Measurements from ENCODE around the gene SLC30A2.
A peak's percentile ranks its signal among the peaks of the same experiment; 100 is the strongest.

Gene SLC30A2

DNA sequence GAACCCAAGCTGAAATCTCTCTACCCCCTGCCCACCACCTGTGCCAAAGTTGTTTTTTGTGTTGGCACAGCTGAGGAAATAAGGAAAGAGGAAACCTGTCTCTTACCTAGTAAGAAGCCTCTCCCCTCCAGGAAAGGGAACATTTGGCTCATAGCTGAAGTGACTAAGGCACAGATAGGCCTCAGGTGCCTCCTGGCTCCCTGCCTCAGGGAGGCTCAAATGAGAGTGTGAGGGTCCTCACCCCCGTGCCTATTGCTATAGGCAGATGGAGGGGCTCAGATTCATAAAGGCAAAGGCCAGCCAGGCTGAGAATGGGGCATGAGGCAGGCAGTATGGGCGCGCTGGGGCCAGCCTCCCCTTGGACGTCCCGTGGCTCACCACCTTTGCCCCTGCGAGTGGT lies 7.4 kb downstream of the SLC30A2 start:
- TF ChIP-seq CTCF (IDR thresholded peaks at IDR 0.05; ENCODE audit: insufficient read depth, low read length) (no peak), SPI1 (IDR thresholded peaks at IDR 0.05; ENCODE audit: borderline replicate concordance, low read depth) (no peak), GABPA (IDR thresholded peaks at IDR 0.05; ENCODE audit: low read depth) (no peak), POLR2AphosphoS5 (IDR thresholded peaks at IDR 0.05; ENCODE audit: low read depth) (no peak), REST (IDR thresholded peaks at IDR 0.05; ENCODE audit: insufficient replicate concordance, low read depth) (no peak)
- no peak overlapping the region for H3K4me3 ChIP-seq (replicated peaks; ENCODE audit: insufficient read depth, low read length)
- no peak overlapping the region for H3K27ac ChIP-seq (replicated peaks)
- peaks cover 5% of the 10 kb centered on the region for H3K27me3 ChIP-seq (ENCODE audit: insufficient read depth, poor library complexity, severe bottlenecking)
- DNase-seq (ENCODE audit: low read depth in 1 of 2, low spot score in 1 of 2) = no peak

DNA sequence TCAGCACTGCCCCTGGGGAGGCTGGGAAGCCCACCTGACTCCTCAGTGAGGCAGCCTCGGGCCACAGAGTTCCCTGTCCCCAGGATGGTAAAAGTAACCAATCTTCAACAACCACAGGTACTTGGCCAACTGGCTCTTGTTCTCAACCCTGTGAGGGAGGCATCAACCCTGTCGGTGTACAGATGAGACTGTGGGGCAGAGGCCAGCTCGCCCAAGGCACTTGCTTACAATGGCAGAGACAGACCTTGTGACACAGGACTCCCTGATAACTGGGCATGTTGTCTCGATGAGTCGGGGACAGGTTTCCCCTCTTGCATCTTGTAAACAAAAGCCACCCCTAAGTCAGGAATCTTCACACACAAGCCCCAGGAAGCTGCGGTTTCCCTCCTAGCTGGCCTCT lies 8.0 kb downstream of the SLC30A2 start:
- Histone ChIP-seq H3K27me3 (ENCODE audit: insufficient read depth, poor library complexity, severe bottlenecking) (peaks cover 4% of the 10 kb centered on the region), H3K4me3 (replicated peaks; ENCODE audit: insufficient read depth, low read length) (no peak overlapping the region), H3K27ac (replicated peaks) (no peak overlapping the region)
- no peak for DNase-seq (ENCODE audit: low read depth in 1 of 2, low spot score in 1 of 2)
- no peak for TF ChIP-seq CTCF (IDR thresholded peaks at IDR 0.05; ENCODE audit: insufficient read depth, low read length)
- TF ChIP-seq GABPA (IDR thresholded peaks at IDR 0.05; ENCODE audit: low read depth) = no peak
- no peak for TF ChIP-seq SPI1 (IDR thresholded peaks at IDR 0.05; ENCODE audit: borderline replicate concordance, low read depth)
- no peak for TF ChIP-seq REST (IDR thresholded peaks at IDR 0.05; ENCODE audit: insufficient replicate concordance, low read depth)
- no peak for TF ChIP-seq POLR2AphosphoS5 (IDR thresholded peaks at IDR 0.05; ENCODE audit: low read depth)

GRCh38 chr1:26036756-26037281 lies 9.1 kb downstream of the SLC30A2 start:
- no peak for TF ChIP-seq GABPA (IDR thresholded peaks at IDR 0.05; ENCODE audit: low read depth)
- Histone ChIP-seq H3K4me3 (replicated peaks; ENCODE audit: insufficient read depth, low read length) (no peak overlapping the region), H3K27me3 (ENCODE audit: insufficient read depth, poor library complexity, severe bottlenecking) (peaks cover 2% of the 10 kb centered on the region), H3K27ac (replicated peaks) (no peak overlapping the region)
- no peak for DNase-seq (ENCODE audit: low read depth in 1 of 2, low spot score in 1 of 2)

GRCh38 chr1:26035959-26036755 lies 9.8 kb downstream of the SLC30A2 start:
- Histone ChIP-seq H3K27ac (replicated peaks) (no peak overlapping the region), H3K4me3 (replicated peaks; ENCODE audit: insufficient read depth, low read length) (peak overlapping the region; percentile 83), H3K27me3 (ENCODE audit: insufficient read depth, poor library complexity, severe bottlenecking) (peaks cover 2% of the 10 kb centered on the region)
- peak; percentile 97 for TF ChIP-seq CTCF (IDR thresholded peaks at IDR 0.05; ENCODE audit: insufficient read depth, low read length)
- no peak for TF ChIP-seq POLR2AphosphoS5 (IDR thresholded peaks at IDR 0.05; ENCODE audit: low read depth)
- DNase-seq (ENCODE audit: low read depth in 1 of 2, low spot score in 1 of 2) = peak; percentile 42 to 60

Data from HL-60 (cell line).